Mesenchymal stem cell (in vitro differentiated cells and primary cell): Measurements from ENCODE around the gene XCL1.
"Not testable (repeated sequence)": the region's sequence is repeated elsewhere in the genome, so short reads cannot be mapped to it uniquely, and the experiment has no call there.

Source experiments
- DNase-seq: peaks from one replicate; pipeline ENCODE4 v3.0.0-alpha.2; 2013
- H2AFZ ChIP-seq: one replicate; pipeline ENCODE4 v1.6.1; 2013; ENCODE audit warnings: low read depth, mild to moderate bottlenecking, control low read depth, inconsistent platforms, low read length, moderate library complexity
- H2AK5ac ChIP-seq: 2 replicates; pipeline ENCODE4 v1.6.1; 2013; ENCODE audit warnings: low read length, moderate library complexity, mild to moderate bottlenecking, inconsistent platforms; ENCODE audit not compliant: severe bottlenecking
- H2BK120ac ChIP-seq: one replicate; pipeline ENCODE4 v1.6.1; 2013; ENCODE audit warnings: low read depth, mild to moderate bottlenecking, inconsistent platforms, low read length, moderate library complexity
- H2BK12ac ChIP-seq, 2 experiments: one replicate each; pipeline ENCODE4 v1.6.1; 2013; ENCODE audit warnings: inconsistent platforms in 2 of 2, low read length in 2 of 2, mild to moderate bottlenecking in 2 of 2, moderate library complexity in 2 of 2, control low read depth in 1 of 2
- H2BK15ac ChIP-seq: one replicate; pipeline ENCODE4 v1.6.1; 2013; ENCODE audit warnings: mild to moderate bottlenecking, low read depth, inconsistent platforms; ENCODE audit not compliant: poor library complexity, severe bottlenecking
- H2BK5ac ChIP-seq: 2 replicates; pipeline ENCODE4 v1.6.1; 2013; ENCODE audit warnings: low read depth, mild to moderate bottlenecking, low read length, control low read depth, inconsistent platforms; ENCODE audit not compliant: poor library complexity, severe bottlenecking
- H3K14ac ChIP-seq, 2 experiments: one replicate each; pipeline ENCODE4 v1.6.1; 2013; ENCODE audit warnings: inconsistent platforms in 2 of 2, low read length in 2 of 2, control low read depth in 1 of 2, mild to moderate bottlenecking in 1 of 2, moderate library complexity in 1 of 2
- H3K18ac ChIP-seq, 2 experiments: one replicate each; pipeline ENCODE4 v1.6.1; 2013; ENCODE audit warnings: inconsistent platforms in 2 of 2, low read length in 2 of 2, control low read depth in 1 of 2, low read depth in 1 of 2, mild to moderate bottlenecking in 1 of 2
- H3K23ac ChIP-seq, 2 experiments: one replicate each; pipeline ENCODE4 v1.6.1; 2013; ENCODE audit warnings: inconsistent platforms in 2 of 2, low read length in 2 of 2, mild to moderate bottlenecking in 2 of 2, moderate library complexity in 2 of 2, control low read depth in 1 of 2
- H3K27ac ChIP-seq: 2 replicates; pipeline ENCODE4 v1.5.1; 2013; ENCODE audit warnings: mild to moderate bottlenecking, moderate library complexity, low read length, control low read depth, inconsistent platforms; ENCODE audit not compliant: poor library complexity, severe bottlenecking
- H3K27me3 ChIP-seq, 2 experiments: 2 replicates each; pipeline versions ENCODE4 v1.6.1 to v1.7.0; 2013; ENCODE audit warnings: low read length in 2 of 2, mild to moderate bottlenecking in 2 of 2, moderate library complexity in 2 of 2, control low read depth in 1 of 2, inconsistent platforms in 1 of 2; ENCODE audit not compliant: control insufficient read depth in 1 of 2, insufficient read depth in 1 of 2
- H3K36me3 ChIP-seq, 2 experiments: 2 replicates each; pipeline versions ENCODE4 v1.6.1 to v1.7.0; 2013; ENCODE audit warnings: low read length in 2 of 2, control low read depth in 1 of 2, inconsistent platforms in 1 of 2, low read depth in 1 of 2, mild to moderate bottlenecking in 1 of 2; ENCODE audit not compliant: insufficient read depth in 2 of 2, control insufficient read depth in 1 of 2
- H3K4ac ChIP-seq, 2 experiments: one replicate each; pipeline ENCODE4 v1.6.1; 2013; ENCODE audit warnings: inconsistent platforms in 2 of 2, low read length in 2 of 2, mild to moderate bottlenecking in 2 of 2, moderate library complexity in 2 of 2, control low read depth in 1 of 2, low read depth in 1 of 2
- H3K4me1 ChIP-seq: 2 replicates; pipeline ENCODE4 v1.6.1; 2013; ENCODE audit warnings: low read depth, low read length, control low read depth; ENCODE audit not compliant: control insufficient read depth, insufficient read depth
- H3K4me2 ChIP-seq: 2 replicates; pipeline ENCODE4 v1.6.1; 2013; ENCODE audit warnings: low read length, mild to moderate bottlenecking, inconsistent platforms; ENCODE audit not compliant: poor library complexity, severe bottlenecking
- H3K4me3 ChIP-seq, 2 experiments: 2 replicates each; pipeline versions ENCODE4 v1.5.1 to v1.7.0; 2013; ENCODE audit warnings: low read length in 2 of 2, mild to moderate bottlenecking in 2 of 2, control low read depth in 1 of 2, low read depth in 1 of 2; ENCODE audit not compliant: insufficient read depth in 1 of 2
- H3K79me1 ChIP-seq: replicated peaks from 2 replicates; pipeline ENCODE4 v1.6.1; 2013; ENCODE audit warnings: mild to moderate bottlenecking, control low read depth, low read length, inconsistent platforms; ENCODE audit not compliant: poor library complexity, severe bottlenecking
- H3K9ac ChIP-seq: 2 replicates; pipeline ENCODE4 v1.7.0; 2013; ENCODE audit warnings: mild to moderate bottlenecking, low read length, moderate library complexity
- H3K9me3 ChIP-seq: 2 replicates; pipeline ENCODE4 v1.7.0; 2013; ENCODE audit warnings: mild to moderate bottlenecking, low read length; ENCODE audit not compliant: control insufficient read depth
- H4K8ac ChIP-seq: one replicate; pipeline ENCODE4 v1.6.1; 2013; ENCODE audit warnings: inconsistent platforms, mild to moderate bottlenecking, low read length, moderate library complexity
- H4K91ac ChIP-seq: one replicate; pipeline ENCODE4 v1.6.1; 2013; ENCODE audit warnings: mild to moderate bottlenecking, low read length, inconsistent platforms
- WGBS: methylation state at CpG from one replicate; pipeline ENCODE4 v1.1.7; 2013; ENCODE audit warnings: mixed read lengths; 5-methylcytosine and 5-hydroxymethylcytosine counted together

The XCL1 gene

GRCh38 chr1:168574234-168574633, 2.2 kb upstream of the XCL1 start:
- not testable (repeated sequence) for H3K79me1 ChIP-seq, H3K4me3 ChIP-seq, H2AK5ac ChIP-seq, H3K18ac ChIP-seq, H3K4me2 ChIP-seq, H2BK15ac ChIP-seq, H3K4me1 ChIP-seq, H3K27me3 ChIP-seq, H3K23ac ChIP-seq, H2BK12ac ChIP-seq, H3K14ac ChIP-seq, H3K9ac ChIP-seq, H4K8ac ChIP-seq, H4K91ac ChIP-seq, H2BK120ac ChIP-seq, H2BK5ac ChIP-seq, H3K27ac ChIP-seq, H3K36me3 ChIP-seq, H3K4ac ChIP-seq, H2AFZ ChIP-seq, H3K9me3 ChIP-seq
- 0% methylated on average over 2 of the region's 4 CpGs for WGBS
- peak; percentile 42 for DNase-seq

GRCh38 chr1:168578531-168579185, 2.3 kb downstream of the XCL1 start:
- H3K4me1 ChIP-seq, H2BK5ac ChIP-seq, H3K27me3 ChIP-seq, H4K91ac ChIP-seq, DNase-seq, H3K36me3 ChIP-seq, H3K9me3 ChIP-seq, H2BK12ac ChIP-seq, H3K18ac ChIP-seq, H2BK120ac ChIP-seq, H3K4ac ChIP-seq, H2BK15ac ChIP-seq, H3K23ac ChIP-seq, H3K27ac ChIP-seq, H3K4me2 ChIP-seq, H2AFZ ChIP-seq, H2AK5ac ChIP-seq, H3K4me3 ChIP-seq, H3K9ac ChIP-seq, H4K8ac ChIP-seq, H3K79me1 ChIP-seq: not testable (repeated sequence)
- WGBS: 86% methylated on average over 2 of the region's 2 CpGs
- H3K14ac ChIP-seq: peak overlapping the region in 1 of 2 experiments; percentile 18

DNA sequence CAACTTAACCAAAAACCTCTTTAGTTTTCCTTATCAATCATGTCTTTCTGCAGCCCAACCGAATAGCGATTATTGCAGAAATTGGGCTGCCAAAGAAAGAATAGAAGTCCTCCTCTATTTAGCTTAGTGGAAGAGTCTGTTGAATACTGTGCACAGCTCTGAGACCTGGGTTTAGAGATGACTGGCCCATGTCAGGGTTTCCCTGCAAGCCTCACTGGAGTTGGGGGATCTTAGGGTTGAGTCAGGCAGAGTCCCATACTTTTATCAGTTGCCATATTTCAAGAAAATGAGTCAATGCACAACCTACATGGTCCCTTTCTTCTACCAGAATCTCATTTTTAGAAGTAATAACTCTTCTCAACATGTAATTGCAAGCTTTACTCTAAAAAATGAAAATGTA, 3.9 kb downstream of the XCL1 start:
- H3K23ac ChIP-seq, H3K4me1 ChIP-seq, H2BK12ac ChIP-seq, H4K8ac ChIP-seq, H3K18ac ChIP-seq, H3K4me3 ChIP-seq, H3K4ac ChIP-seq, H4K91ac ChIP-seq, H2BK120ac ChIP-seq, DNase-seq, H3K14ac ChIP-seq, H3K9me3 ChIP-seq, H2AK5ac ChIP-seq, H2BK15ac ChIP-seq, H3K36me3 ChIP-seq, H3K4me2 ChIP-seq, H3K9ac ChIP-seq, H3K79me1 ChIP-seq, H3K27me3 ChIP-seq, H3K27ac ChIP-seq, H2BK5ac ChIP-seq, H2AFZ ChIP-seq: not testable (repeated sequence)
- 100% methylated on average over 2 of the region's 2 CpGs for WGBS

GRCh38 chr1:168580991-168581390, 4.6 kb downstream of the XCL1 start:
- not testable (repeated sequence) for H3K36me3 ChIP-seq, H2BK15ac ChIP-seq, H3K14ac ChIP-seq, H3K27me3 ChIP-seq, H3K9me3 ChIP-seq, DNase-seq, H3K27ac ChIP-seq, H2BK120ac ChIP-seq, H3K23ac ChIP-seq, H4K91ac ChIP-seq, H2AK5ac ChIP-seq, H2BK5ac ChIP-seq, H3K79me1 ChIP-seq, H3K18ac ChIP-seq, H3K4me1 ChIP-seq, H3K9ac ChIP-seq, H3K4me2 ChIP-seq, H2AFZ ChIP-seq, H4K8ac ChIP-seq, H3K4ac ChIP-seq, H2BK12ac ChIP-seq, H3K4me3 ChIP-seq
- 74% methylated on average over 3 of the region's 7 CpGs for WGBS
